ENCODE results near the gene WDR76. TPM values are rescaled to one million over a fixed set of nuclear protein-coding genes. Genes with fewer than 3 reads are reported as not detected.

WDR76 gene
- 10 to 100 TPM in 2 of 4 donors, 1 to 10 TPM in 2; 6.4 to 11.4 (median 10.1) TPM for total RNA-seq

GRCh38 chr15:43826508-43827341 is at the start of gene WDR76:
Gene WDR76, plus strand, starts transcription at chr15:43827002. Its CDS starts 31 bp downstream, at chr15:43827033.
- TF ChIP-seq CTCF (IDR thresholded peaks at IDR 0.05) (peak in 1 of 4 experiments; percentile 31), POLR2A (IDR thresholded peaks at IDR 0.05) (no peak), POLR2AphosphoS5 (IDR thresholded peaks at IDR 0.05) (peak; percentile 37), EP300 (IDR thresholded peaks at IDR 0.05) (no peak)
- Histone ChIP-seq H3K27ac (peak within 1 kb of the TSS; percentile 51 to 84 (median 83)), H3K4me3 (peak within 1 kb of the TSS; percentile 45 to 61), H3K27me3 (no peaks in the 10 kb centered on the region), H3K4me1 (peaks cover 4 to 53% (median 15%) of the 10 kb centered on the region in 3 donors), H3K9me3 (no peaks in the 10 kb centered on the region), H3K36me3 (no peaks in the 10 kb centered on the region)
- peak; percentile 85 for ATAC-seq
- WGBS, 2 donors (ENCODE audit: low coverage in 1 of 2): 3 to 7% methylated on average over 5 to 7 of the region's 48 CpGs

GRCh38 chr15:43777267-43777914 is 49.4 kb upstream of the WDR76 start:
- Histone ChIP-seq H3K27ac (peak overlapping the region; percentile 59 to 93 (median 92)), H3K36me3 (peaks cover 0 to 20% of the 10 kb centered on the region in 2 donors), H3K9me3 (no peaks in the 10 kb centered on the region), H3K4me1 (peaks cover 0 to 27% (median 4%) of the 10 kb centered on the region in 3 donors), H3K27me3 (no peaks in the 10 kb centered on the region), H3K4me3 (peak overlapping the region; percentile 49 to 64)
- WGBS, 2 donors (ENCODE audit: low coverage in 1 of 2): 0 to 11% methylated on average over 2 to 4 of the region's 31 CpGs
- ATAC-seq: peak; percentile 91
- TF ChIP-seq CTCF (IDR thresholded peaks at IDR 0.05): peak; percentile 54 to 86 (median 82)
- TF ChIP-seq EP300 (IDR thresholded peaks at IDR 0.05): no peak
- peak; percentile 55 for TF ChIP-seq POLR2AphosphoS5 (IDR thresholded peaks at IDR 0.05)
- no peak for TF ChIP-seq POLR2A (IDR thresholded peaks at IDR 0.05)

DNA sequence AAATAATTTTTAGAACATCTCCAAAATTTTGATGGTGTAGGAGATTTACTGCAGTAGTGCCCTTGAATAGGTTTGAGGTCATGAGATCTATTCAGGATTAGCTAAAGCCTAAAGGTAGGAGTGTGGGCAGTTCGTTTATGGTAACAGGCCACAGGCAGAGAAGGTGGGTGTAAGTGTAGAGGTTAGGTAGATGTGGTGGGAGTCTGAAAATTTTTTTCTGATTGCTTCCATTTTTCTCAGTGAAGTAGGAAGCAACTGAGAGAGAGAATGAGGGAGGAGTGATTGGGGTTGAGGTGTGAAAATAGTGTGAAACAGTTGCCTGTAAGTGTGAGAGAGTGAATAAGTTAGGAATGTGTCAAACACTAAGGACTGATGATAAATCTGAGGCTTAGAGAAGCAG is 47.8 kb upstream of the WDR76 start:
- no peak for ATAC-seq
- no peak for TF ChIP-seq POLR2A (IDR thresholded peaks at IDR 0.05)
- no peak for TF ChIP-seq POLR2AphosphoS5 (IDR thresholded peaks at IDR 0.05)
- TF ChIP-seq CTCF (IDR thresholded peaks at IDR 0.05): no peak
- no peak for TF ChIP-seq EP300 (IDR thresholded peaks at IDR 0.05)
- no peaks in the 10 kb centered on the region for H3K9me3 ChIP-seq
- H3K27me3 ChIP-seq: no peaks in the 10 kb centered on the region
- no peak overlapping the region for H3K4me3 ChIP-seq
- peaks cover 0 to 27% (median 4%) of the 10 kb centered on the region in 3 donors for H3K4me1 ChIP-seq
- peaks cover 0 to 4% of the 10 kb centered on the region in 2 donors for H3K36me3 ChIP-seq
- H3K27ac ChIP-seq: no peak overlapping the region
- WGBS, 2 donors (ENCODE audit: low coverage in 1 of 2): 88 to 90% methylated on average over 1 of the region's 1 CpG

- no peak overlapping the region for H3K4me3 ChIP-seq
- H3K27ac ChIP-seq: no peak overlapping the region
- H3K9me3 ChIP-seq: no peaks in the 10 kb centered on the region
- peaks cover 3 to 20% (median 15%) of the 10 kb centered on the region in 3 donors for H3K4me1 ChIP-seq
- no peaks in the 10 kb centered on the region for H3K27me3 ChIP-seq
- peaks cover 0 to 9% of the 10 kb centered on the region in 2 donors for H3K36me3 ChIP-seq
- WGBS, 2 donors (ENCODE audit: low coverage in 1 of 2): 88 to 95% methylated on average over 2 to 3 of the region's 3 CpGs
- no peak for ATAC-seq
- TF ChIP-seq POLR2A (IDR thresholded peaks at IDR 0.05) (no peak), EP300 (IDR thresholded peaks at IDR 0.05) (no peak), POLR2AphosphoS5 (IDR thresholded peaks at IDR 0.05) (no peak)
Observed at GRCh38 chr15:43789409-43789808, 37.4 kb upstream of the WDR76 start.

DNA sequence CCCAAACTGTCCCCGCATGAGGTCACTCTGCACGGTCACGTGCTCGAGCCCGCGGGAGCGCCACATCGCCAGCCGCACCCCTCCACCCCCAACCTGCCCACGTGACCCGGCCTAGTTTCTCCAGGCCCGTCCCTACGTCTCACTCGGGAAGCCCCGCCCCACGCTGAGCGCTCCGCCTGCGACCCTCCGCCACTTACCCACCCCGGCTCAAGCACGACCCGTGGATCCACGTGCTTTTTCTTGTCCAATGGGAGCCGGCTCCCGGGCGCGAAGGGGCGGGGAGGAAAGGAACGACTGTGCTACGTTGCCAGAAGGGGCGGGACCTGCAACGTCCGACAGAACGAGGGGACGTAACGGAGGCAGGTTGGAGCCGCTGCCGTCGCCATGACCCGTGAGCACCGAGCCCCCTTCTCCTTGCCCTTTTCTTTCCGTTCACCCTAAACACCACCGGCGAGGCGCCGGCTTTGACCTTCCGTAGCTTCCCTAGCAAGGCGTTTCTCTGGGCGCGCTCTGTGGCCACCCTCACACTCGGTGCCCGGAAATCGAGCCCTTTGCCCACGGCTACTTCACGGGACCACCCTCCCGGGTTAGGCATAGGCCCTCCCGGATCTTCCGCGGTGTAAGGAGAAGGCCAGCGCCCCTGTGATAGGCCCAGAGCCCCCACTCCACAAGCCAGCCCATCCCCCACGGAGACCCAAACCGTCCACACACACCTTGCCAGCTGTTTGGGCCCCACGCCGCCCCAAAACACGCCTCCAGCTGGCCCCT is 34.6 kb upstream of the WDR76 start, which contains the start of gene SERF2:
TSS of gene SERF2 (plus strand) at position 328 of the 768 bp plus-strand sequence. CDS start at position 385, 57 bp downstream.
- Histone ChIP-seq H3K27ac (peak within 1 kb of the TSS; percentile 94 to 99 (median 98)), H3K36me3 (peaks cover 0 to 36% of the 10 kb centered on the region in 2 donors), H3K4me3 (peak within 1 kb of the TSS; percentile 72 to 97), H3K27me3 (no peaks in the 10 kb centered on the region), H3K9me3 (no peaks in the 10 kb centered on the region), H3K4me1 (peaks cover 5 to 48% (median 19%) of the 10 kb centered on the region in 3 donors)
- ATAC-seq: peak; percentile 98
- WGBS, 2 donors (ENCODE audit: low coverage in 1 of 2): 0% methylated on average over 12 to 14 of the region's 66 CpGs
- TF ChIP-seq POLR2AphosphoS5 (IDR thresholded peaks at IDR 0.05) (peak; percentile 100), POLR2A (IDR thresholded peaks at IDR 0.05) (peak; percentile 96 to 97), CTCF (IDR thresholded peaks at IDR 0.05) (no peak), EP300 (IDR thresholded peaks at IDR 0.05) (no peak)

Data from gastroesophageal sphincter (tissue), 4 donors.